ENCODE results near the gene CCT7. TPM values are rescaled to one million over a fixed set of nuclear protein-coding genes. Genes with fewer than 3 reads are reported as not detected.

CCT7 gene
- total and polyA plus RNA-seq, 2 experiments from 2014 or later, result 287 to 642 TPM

GRCh38 chr2:73290049-73290839 lies 56.1 kb downstream of the CCT7 start (continued):
- TF ChIP-seq ZNF114 (CRISPR knock-in tag; IDR thresholded peaks at IDR 0.05) (no peak), POLR2AphosphoS5 (IDR thresholded peaks at IDR 0.05; ENCODE audit: low read depth) (no peak), STAT1 (IDR thresholded peaks at IDR 0.05; ENCODE audit: unreplicated experiment) (no peak), JUNB (IDR thresholded peaks at IDR 0.05; ENCODE audit: unreplicated experiment) (no peak), EZH2 (IDR thresholded peaks at IDR 0.05; ENCODE audit: low read depth, unreplicated experiment) (no peak)
- TF ChIP-seq, protein P1, sequence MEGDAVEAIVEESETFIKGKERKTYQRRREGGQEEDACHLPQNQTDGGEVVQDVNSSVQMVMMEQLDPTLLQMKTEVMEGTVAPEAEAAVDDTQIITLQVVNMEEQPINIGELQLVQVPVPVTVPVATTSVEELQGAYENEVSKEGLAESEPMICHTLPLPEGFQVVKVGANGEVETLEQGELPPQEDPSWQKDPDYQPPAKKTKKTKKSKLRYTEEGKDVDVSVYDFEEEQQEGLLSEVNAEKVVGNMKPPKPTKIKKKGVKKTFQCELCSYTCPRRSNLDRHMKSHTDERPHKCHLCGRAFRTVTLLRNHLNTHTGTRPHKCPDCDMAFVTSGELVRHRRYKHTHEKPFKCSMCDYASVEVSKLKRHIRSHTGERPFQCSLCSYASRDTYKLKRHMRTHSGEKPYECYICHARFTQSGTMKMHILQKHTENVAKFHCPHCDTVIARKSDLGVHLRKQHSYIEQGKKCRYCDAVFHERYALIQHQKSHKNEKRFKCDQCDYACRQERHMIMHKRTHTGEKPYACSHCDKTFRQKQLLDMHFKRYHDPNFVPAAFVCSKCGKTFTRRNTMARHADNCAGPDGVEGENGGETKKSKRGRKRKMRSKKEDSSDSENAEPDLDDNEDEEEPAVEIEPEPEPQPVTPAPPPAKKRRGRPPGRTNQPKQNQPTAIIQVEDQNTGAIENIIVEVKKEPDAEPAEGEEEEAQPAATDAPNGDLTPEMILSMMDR (conservative IDR thresholded peaks at IDR 0.05; ENCODE audit: low read depth in 2 of 2), result peak; percentile 75 to 87

- H3K27me3 Mint-ChIP-seq (ENCODE audit: insufficient read depth, low read depth, poor library complexity), result peaks cover 66% of the 10 kb centered on the region
- H4K20me1 ChIP-seq (replicated peaks; ENCODE audit: insufficient read depth), result peaks cover 5% of the 10 kb centered on the region
- H3K27ac Mint-ChIP-seq, result no peak overlapping the region
- peaks cover 98% of the 10 kb centered on the region for H3K27me3 ChIP-seq (ENCODE audit: insufficient read depth)
- DNase-seq (ENCODE audit: low spot score) (peak; percentile 90), ATAC-seq (peak; percentile 33)
- peaks cover 8% of the 10 kb centered on the region for H3K4me1 Mint-ChIP-seq
- no peaks in the 10 kb centered on the region for H3K9me2 ChIP-seq (ENCODE audit: insufficient read depth)
- peaks cover 12% of the 10 kb centered on the region; the same call in 1 of the 2 replicates for H3K4me1 ChIP-seq (ENCODE audit: insufficient read depth)
- peak overlapping the region; percentile 67 for H3K4me3 ChIP-seq
- no peaks in the 10 kb centered on the region for H3K36me3 ChIP-seq (ENCODE audit: insufficient read depth)
- peak overlapping the region; percentile 89 for H3K4me2 ChIP-seq
- no peaks in the 10 kb centered on the region for H3K36me3 Mint-ChIP-seq (ENCODE audit: low read depth)
- H2AFZ ChIP-seq, result no peak overlapping the region
- H3K4me3 Mint-ChIP-seq, result peak overlapping the region; percentile 75
- H3F3A ChIP-seq (replicated peaks; ENCODE audit: low read depth), result peaks cover 9% of the 10 kb centered on the region
- H3K27ac ChIP-seq (ENCODE audit: low read depth), result no peak overlapping the region
- no peaks in the 10 kb centered on the region for H3K79me2 ChIP-seq (replicated peaks; ENCODE audit: insufficient read depth)
- TF ChIP-seq, protein P2, sequence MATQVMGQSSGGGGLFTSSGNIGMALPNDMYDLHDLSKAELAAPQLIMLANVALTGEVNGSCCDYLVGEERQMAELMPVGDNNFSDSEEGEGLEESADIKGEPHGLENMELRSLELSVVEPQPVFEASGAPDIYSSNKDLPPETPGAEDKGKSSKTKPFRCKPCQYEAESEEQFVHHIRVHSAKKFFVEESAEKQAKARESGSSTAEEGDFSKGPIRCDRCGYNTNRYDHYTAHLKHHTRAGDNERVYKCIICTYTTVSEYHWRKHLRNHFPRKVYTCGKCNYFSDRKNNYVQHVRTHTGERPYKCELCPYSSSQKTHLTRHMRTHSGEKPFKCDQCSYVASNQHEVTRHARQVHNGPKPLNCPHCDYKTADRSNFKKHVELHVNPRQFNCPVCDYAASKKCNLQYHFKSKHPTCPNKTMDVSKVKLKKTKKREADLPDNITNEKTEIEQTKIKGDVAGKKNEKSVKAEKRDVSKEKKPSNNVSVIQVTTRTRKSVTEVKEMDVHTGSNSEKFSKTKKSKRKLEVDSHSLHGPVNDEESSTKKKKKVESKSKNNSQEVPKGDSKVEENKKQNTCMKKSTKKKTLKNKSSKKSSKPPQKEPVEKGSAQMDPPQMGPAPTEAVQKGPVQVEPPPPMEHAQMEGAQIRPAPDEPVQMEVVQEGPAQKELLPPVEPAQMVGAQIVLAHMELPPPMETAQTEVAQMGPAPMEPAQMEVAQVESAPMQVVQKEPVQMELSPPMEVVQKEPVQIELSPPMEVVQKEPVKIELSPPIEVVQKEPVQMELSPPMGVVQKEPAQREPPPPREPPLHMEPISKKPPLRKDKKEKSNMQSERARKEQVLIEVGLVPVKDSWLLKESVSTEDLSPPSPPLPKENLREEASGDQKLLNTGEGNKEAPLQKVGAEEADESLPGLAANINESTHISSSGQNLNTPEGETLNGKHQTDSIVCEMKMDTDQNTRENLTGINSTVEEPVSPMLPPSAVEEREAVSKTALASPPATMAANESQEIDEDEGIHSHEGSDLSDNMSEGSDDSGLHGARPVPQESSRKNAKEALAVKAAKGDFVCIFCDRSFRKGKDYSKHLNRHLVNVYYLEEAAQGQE (IDR thresholded peaks at IDR 0.05; ENCODE audit: unreplicated experiment), result peak; percentile 92
- TF ChIP-seq EZH2 (IDR thresholded peaks at IDR 0.05; ENCODE audit: low read depth, unreplicated experiment), result no peak
- no peaks in the 10 kb centered on the region for H3K9me3 Mint-ChIP-seq
Measured at GRCh38 chr2:73291093-73291460, 57.0 kb downstream of the CCT7 start.
